Airway epithelial cell (primary cell): ENCODE data around the gene SLC27A6. TPM values are rescaled to one million over a fixed set of nuclear protein-coding genes. Genes with fewer than 3 reads are reported as not detected.

Experiments
- total RNA-seq: library from RNA; depleted of rRNA; stranded (reverse); fragments of >200 nt; gene quantifications from 2 replicates; pipeline ENCODE4 v1.2.3, GENCODE V29; 2015

SLC27A6 gene
- total RNA-seq: 0.35 TPM in 1 of 2 replicates, not detected in the other

GRCh38 chr5:128965011-128965637 lies at the start of gene SLC27A6:
TSS of gene SLC27A6 (plus strand) at chr5:128965488. CDS start at chr5:128966138, 650 bp downstream.

Other genes with a start within 250 kb of the SLC27A6 start
- 22.2 and 23.9 TPM in 2 replicates for gene ISOC1, start 129.3 kb downstream of the SLC27A6 start, total RNA-seq